DND-41 (cell line): ENCODE data around the gene BAIAP2L1.
"Not testable (repeated sequence)": the region's sequence is repeated elsewhere in the genome, so short reads cannot be mapped to it uniquely, and the experiment has no call there.

Source experiments
- ATAC-seq: fragments of 200-7000 bp; cut with Tn5 transposase; 3 replicates; pipeline ENCODE4 v1.9.1; 2021; ENCODE audit warnings: low read depth; ENCODE audit not compliant: insufficient read depth
- DNase-seq: peaks from one replicate; pipeline ENCODE4 v3.0.0-alpha.2; 2020
- H2AFZ ChIP-seq: 2 replicates; pipeline ENCODE4 v1.6.0; 2012; ENCODE audit warnings: low read depth, low read length
- H3K27ac ChIP-seq: 2 replicates; pipeline ENCODE4 v1.5.1; 2012; ENCODE audit warnings: low read length, inconsistent platforms
- H3K27me3 ChIP-seq: fragments of 200-600 bp; sonication (generic); 2 replicates; pipeline ENCODE4 v1.6.0; 2012; ENCODE audit warnings: low read length, mild to moderate bottlenecking, inconsistent platforms; ENCODE audit not compliant: insufficient read depth, poor library complexity
- H3K36me3 ChIP-seq: 2 replicates; pipeline ENCODE4 v1.5.1; 2012; ENCODE audit warnings: low read length, inconsistent platforms; ENCODE audit not compliant: insufficient read depth
- H3K4me1 ChIP-seq: 2 replicates; pipeline ENCODE4 v1.5.1; 2012; ENCODE audit warnings: mild to moderate bottlenecking, low read length; ENCODE audit not compliant: insufficient read depth
- H3K4me2 ChIP-seq: 2 replicates; pipeline ENCODE4 v1.6.0; 2012; ENCODE audit warnings: mild to moderate bottlenecking, moderate library complexity, low read length, inconsistent platforms; ENCODE audit not compliant: insufficient read depth
- H3K4me3 ChIP-seq, 2 experiments: fragments of 200-600 bp in 1 of 2; shearing (Covaris generic) in 1 of 2; 2 replicates each; pipeline ENCODE4 v1.5.1; 2012 to 2016; ENCODE audit warnings: inconsistent platforms in 2 of 2, low read length in 2 of 2, mild to moderate bottlenecking in 2 of 2, low read depth in 1 of 2, moderate library complexity in 1 of 2
- H3K79me2 ChIP-seq: 2 replicates; pipeline ENCODE4 v1.6.0; 2012; ENCODE audit warnings: low read length, inconsistent platforms; ENCODE audit not compliant: insufficient read depth
- H3K9ac ChIP-seq: 2 replicates; pipeline ENCODE4 v1.6.0; 2012; ENCODE audit warnings: low read depth, mild to moderate bottlenecking, inconsistent platforms, low read length, moderate library complexity
- H3K9me3 ChIP-seq: 2 replicates; pipeline ENCODE4 v1.5.1; 2012; ENCODE audit warnings: low read length, moderate library complexity, mild to moderate bottlenecking, inconsistent platforms; ENCODE audit not compliant: insufficient read depth, severe bottlenecking
- H4K20me1 ChIP-seq: 2 replicates; pipeline ENCODE4 v1.6.0; 2012; ENCODE audit warnings: low read length; ENCODE audit not compliant: insufficient read depth
- CTCF ChIP-seq: IDR thresholded peaks from 2 replicates; pipeline ENCODE4 v1.5.1; 2012; ENCODE audit warnings: borderline replicate concordance, low read length, moderate library complexity, mild to moderate bottlenecking; ENCODE audit not compliant: poor library complexity, severe bottlenecking; ENCODE audit errors: extremely low read depth
- EZH2 ChIP-seq: IDR thresholded peaks from 3 replicates; pipeline ENCODE4 v1.6.1; 2012; ENCODE audit warnings: borderline replicate concordance, low read depth, mild to moderate bottlenecking, moderate library complexity, low read length, inconsistent platforms; ENCODE audit not compliant: severe bottlenecking

The BAIAP2L1 gene

GRCh38 chr7:98434087-98434486 is 33.2 kb upstream of the BAIAP2L1 start:
- no peak overlapping the region for H3K4me2 ChIP-seq
- H4K20me1 ChIP-seq, result no peaks in the 10 kb centered on the region
- TF ChIP-seq EZH2, result no peak
- TF ChIP-seq CTCF, result no peak
- H2AFZ ChIP-seq, result no peak overlapping the region
- no peaks in the 10 kb centered on the region for H3K9me3 ChIP-seq
- no peak overlapping the region for H3K4me3 ChIP-seq
- DNase-seq (no peak), ATAC-seq (no peak)
- no peak overlapping the region for H3K27ac ChIP-seq
- no peaks in the 10 kb centered on the region for H3K79me2 ChIP-seq
- H3K4me1 ChIP-seq, result peaks cover 6% of the 10 kb centered on the region
- H3K9ac ChIP-seq, result no peak overlapping the region
- no peaks in the 10 kb centered on the region for H3K27me3 ChIP-seq
- H3K36me3 ChIP-seq, result no peaks in the 10 kb centered on the region

- no peak for TF ChIP-seq CTCF
- no peak for TF ChIP-seq EZH2
- Histone ChIP-seq H3K9ac (no peak overlapping the region), H4K20me1 (no peaks in the 10 kb centered on the region), H3K27ac (no peak overlapping the region), H3K9me3 (no peaks in the 10 kb centered on the region), H3K4me3 (no peak overlapping the region), H3K27me3 (no peaks in the 10 kb centered on the region), H3K36me3 (no peaks in the 10 kb centered on the region), H2AFZ (no peak overlapping the region), H3K4me1 (no peaks in the 10 kb centered on the region), H3K4me2 (no peak overlapping the region), H3K79me2 (no peaks in the 10 kb centered on the region)
- ATAC-seq, result no peak
- no peak for DNase-seq
These were observed 28.9 kb upstream of the BAIAP2L1 start for GRCh38 chr7:98429799-98430198.

- Histone ChIP-seq H3K79me2 (no peaks in the 10 kb centered on the region), H3K9me3 (no peaks in the 10 kb centered on the region), H2AFZ (no peak overlapping the region), H3K36me3 (no peaks in the 10 kb centered on the region), H3K9ac (no peak overlapping the region), H3K4me3 (no peak overlapping the region), H3K27me3 (no peaks in the 10 kb centered on the region), H3K4me1 (no peaks in the 10 kb centered on the region), H4K20me1 (no peaks in the 10 kb centered on the region; the same call in 1 of the 2 replicates), H3K4me2 (no peak overlapping the region), H3K27ac (no peak overlapping the region)
- ATAC-seq (no peak; the same call in 2 of the 3 replicates), DNase-seq (no peak)
- no peak for TF ChIP-seq CTCF
- no peak for TF ChIP-seq EZH2
These were observed 22.2 kb upstream of the BAIAP2L1 start for GRCh38 chr7:98423043-98423442.

- TF ChIP-seq EZH2 (no peak), CTCF (peak; percentile 82)
These were observed 20.2 kb upstream of the BAIAP2L1 start for GRCh38 chr7:98420966-98421612.

GRCh38 chr7:98419988-98420387 is 19.1 kb upstream of the BAIAP2L1 start:
- H3K27me3 ChIP-seq, H2AFZ ChIP-seq, H3K9me3 ChIP-seq, ATAC-seq, H3K4me3 ChIP-seq, H3K36me3 ChIP-seq, H3K4me1 ChIP-seq, H3K27ac ChIP-seq, H3K4me2 ChIP-seq, DNase-seq, H3K79me2 ChIP-seq, H4K20me1 ChIP-seq, H3K9ac ChIP-seq: not testable (repeated sequence)

More at GRCh38 chr7:98420966-98421612, 20.2 kb upstream of the BAIAP2L1 start:
- no peaks in the 10 kb centered on the region; the same call in 1 of the 2 replicates for H4K20me1 ChIP-seq
- no peaks in the 10 kb centered on the region for H3K79me2 ChIP-seq
- DNase-seq (peak; percentile 25), ATAC-seq (peak; percentile 63; the same call in 1 of the 3 replicates)
- no peak overlapping the region for H3K4me2 ChIP-seq
- no peak overlapping the region for H2AFZ ChIP-seq
- H3K4me1 ChIP-seq, result no peaks in the 10 kb centered on the region
- no peaks in the 10 kb centered on the region for H3K27me3 ChIP-seq
- no peak overlapping the region for H3K4me3 ChIP-seq
- H3K36me3 ChIP-seq, result no peaks in the 10 kb centered on the region
- no peaks in the 10 kb centered on the region for H3K9me3 ChIP-seq
- H3K9ac ChIP-seq, result no peak overlapping the region
- H3K27ac ChIP-seq, result no peak overlapping the region
